Motor neuron (in vitro differentiated cells): ENCODE data around the gene ARHGAP42. TPM values are rescaled to one million over a fixed set of nuclear protein-coding genes. Genes with fewer than 3 reads are reported as not detected.

ENCODE experiments used
- ATAC-seq, 8 experiments: fragments of 200-7000 bp; cut with Tn5 transposase; replicated peaks in 6 of 8; 2 replicates each; pipeline ENCODE4 v1.8.0; 2021; ENCODE audit warnings: mild to moderate bottlenecking in 8 of 8, moderate library complexity in 8 of 8
- H3K27ac ChIP-seq, 2 donors: fragments of 250-450 bp; sonication (Bioruptor Pico); 2 replicates each; pipeline ENCODE4 v1.9.0; 2021; ENCODE audit warnings: antibody characterized with exemption in 2 of 2, mild to moderate bottlenecking in 2 of 2, moderate library complexity in 1 of 2
- H3K4me1 ChIP-seq, 2 donors: fragments of 250-450 bp; sonication (Bioruptor Pico); replicated peaks in 1 of 2; 2 replicates each; pipeline ENCODE4 v1.6.1; 2021; ENCODE audit warnings: antibody characterized with exemption in 2 of 2, mild to moderate bottlenecking in 2 of 2, moderate library complexity in 1 of 2
- H3K4me3 ChIP-seq, 5 donors: fragments of 250-450 bp; sonication (Bioruptor Pico); 2 replicates each; pipeline ENCODE4 v1.9.0; 2021; ENCODE audit warnings: antibody characterized with exemption in 5 of 5, mild to moderate bottlenecking in 5 of 5, moderate library complexity in 4 of 5
- WGBS, 10 experiments: fragments of 450-650 bp; shearing (Covaris generic); methylation state at CpG; one replicate each; pipeline ENCODE4 v1.0.0; 2022; 5-methylcytosine and 5-hydroxymethylcytosine counted together
- in situ Hi-C, 9 experiments: fragments of 400-800 bp; cut with MboI; loops; one replicate each; pipeline ENCODE4 v1.15.0; 2021; ENCODE audit warnings: low sequenced_read_pairs in 9 of 9, low pct_unique_long_range_greater_than_20kb in 2 of 9; ENCODE audit not compliant: unreplicated experiment in 9 of 9
- total RNA-seq, 8 experiments: library from RNA; unstranded; fragments of 300-600 nt; gene quantifications; 2 replicates each; pipeline versions ENCODE4 v1.2.3 to v1.2.4, GENCODE V29; 2022

Gene ARHGAP42
- total RNA-seq, 8 experiments from 2014 or later: 2.7 to 29.7 (median 10.0) TPM

- peak in 4 of 8 experiments; percentile 42 to 93 (median 90) for ATAC-seq
These were observed 347.0 kb downstream of the ARHGAP42 start for GRCh38 chr11:101034076-101034475.

GRCh38 chr11:101035872-101036271, 348.8 kb downstream of the ARHGAP42 start:
- no peak overlapping the region for H3K4me3 ChIP-seq
- no peak for ATAC-seq
- H3K4me1 ChIP-seq: no peaks in the 10 kb centered on the region
- H3K27ac ChIP-seq: no peak overlapping the region
- in situ Hi-C loops: no loop called here
- WGBS, 10 experiments: 0 to 83% (median 42%) methylated on average over 1 of the region's 1 CpG; no CpG with 5 or more reads in 2 of the 10 experiments

More at GRCh38 chr11:101034076-101034475, 347.0 kb downstream of the ARHGAP42 start:
- Histone ChIP-seq H3K4me3 (no peak overlapping the region), H3K27ac (no peak overlapping the region), H3K4me1 (no peaks in the 10 kb centered on the region)
- in situ Hi-C loops: no loop called here
- 0 to 100% (median 69%) methylated on average over 1 to 4 of the region's 4 CpGs for WGBS, 10 experiments
